ENCODE data around the gene MPND. TPM values are rescaled to one million over a fixed set of nuclear protein-coding genes. Genes with fewer than 3 reads are reported as not detected.

MPND gene
- total RNA-seq, 1 donor from 2014 or later: 3.9 TPM

DNA sequence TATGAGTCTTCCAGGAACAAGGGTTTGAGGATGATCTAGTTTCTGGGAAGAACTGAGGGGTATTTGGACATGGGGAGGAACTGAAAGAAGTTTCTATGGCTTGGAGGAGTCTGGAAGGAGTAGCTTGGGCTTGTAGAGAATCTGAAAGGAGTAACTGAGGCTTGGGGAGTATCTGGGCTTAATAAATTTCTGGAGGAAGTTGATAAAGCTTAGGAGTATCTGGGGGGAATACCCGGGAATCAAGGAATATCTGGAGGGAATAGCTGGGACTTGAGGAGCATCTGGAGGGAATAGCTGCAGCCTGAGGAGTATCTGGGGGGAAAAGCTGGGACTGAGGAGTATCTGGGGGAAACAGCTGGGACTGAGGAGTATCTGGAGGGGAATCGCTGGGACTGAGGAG, 22.9 kb upstream of the MPND start:
- TF ChIP-seq, protein P1, sequence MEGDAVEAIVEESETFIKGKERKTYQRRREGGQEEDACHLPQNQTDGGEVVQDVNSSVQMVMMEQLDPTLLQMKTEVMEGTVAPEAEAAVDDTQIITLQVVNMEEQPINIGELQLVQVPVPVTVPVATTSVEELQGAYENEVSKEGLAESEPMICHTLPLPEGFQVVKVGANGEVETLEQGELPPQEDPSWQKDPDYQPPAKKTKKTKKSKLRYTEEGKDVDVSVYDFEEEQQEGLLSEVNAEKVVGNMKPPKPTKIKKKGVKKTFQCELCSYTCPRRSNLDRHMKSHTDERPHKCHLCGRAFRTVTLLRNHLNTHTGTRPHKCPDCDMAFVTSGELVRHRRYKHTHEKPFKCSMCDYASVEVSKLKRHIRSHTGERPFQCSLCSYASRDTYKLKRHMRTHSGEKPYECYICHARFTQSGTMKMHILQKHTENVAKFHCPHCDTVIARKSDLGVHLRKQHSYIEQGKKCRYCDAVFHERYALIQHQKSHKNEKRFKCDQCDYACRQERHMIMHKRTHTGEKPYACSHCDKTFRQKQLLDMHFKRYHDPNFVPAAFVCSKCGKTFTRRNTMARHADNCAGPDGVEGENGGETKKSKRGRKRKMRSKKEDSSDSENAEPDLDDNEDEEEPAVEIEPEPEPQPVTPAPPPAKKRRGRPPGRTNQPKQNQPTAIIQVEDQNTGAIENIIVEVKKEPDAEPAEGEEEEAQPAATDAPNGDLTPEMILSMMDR (conservative IDR thresholded peaks at IDR 0.05; ENCODE audit: low read depth, low read length): no peak

DNA sequence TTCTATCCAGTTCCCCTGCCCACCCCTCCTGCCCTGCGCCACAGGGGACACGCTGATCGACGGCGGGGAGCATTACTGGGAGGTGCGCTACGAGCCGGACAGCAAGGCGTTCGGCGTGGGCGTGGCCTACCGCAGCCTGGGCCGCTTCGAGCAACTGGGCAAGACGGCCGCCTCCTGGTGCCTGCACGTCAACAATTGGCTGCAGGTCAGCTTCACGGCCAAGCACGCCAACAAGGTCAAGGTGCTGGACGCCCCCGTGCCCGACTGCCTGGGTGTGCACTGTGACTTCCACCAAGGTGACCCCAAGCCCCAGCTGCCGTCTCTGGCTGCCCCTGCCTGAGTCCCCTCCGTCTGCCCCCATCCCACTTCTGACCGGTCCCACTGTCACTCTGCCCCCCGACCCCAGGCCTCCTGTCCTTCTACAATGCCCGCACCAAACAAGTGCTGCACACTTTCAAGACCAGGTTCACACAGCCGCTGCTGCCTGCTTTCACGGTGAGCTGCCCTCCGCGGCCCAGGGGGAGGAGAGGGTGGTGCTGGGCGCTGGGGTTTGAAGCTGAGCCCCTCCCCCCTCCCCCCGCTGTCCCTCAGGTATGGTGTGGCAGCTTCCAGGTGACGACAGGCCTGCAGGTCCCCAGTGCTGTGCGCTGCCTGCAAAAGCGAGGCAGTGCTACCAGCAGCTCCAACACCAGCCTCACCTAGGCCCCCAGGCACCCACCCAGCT, 20.3 kb upstream of the MPND start:
- TF ChIP-seq, protein P1 (conservative IDR thresholded peaks at IDR 0.05; ENCODE audit: low read depth, low read length): no peak
- no peak overlapping the region for H3K4me3 ChIP-seq (ENCODE audit: low read depth, low read length)
- no peak for DNase-seq (ENCODE audit: low read depth)

More for the DNA sequence above, 22.9 kb upstream of the MPND start:
- no peak for DNase-seq (ENCODE audit: low read depth)
- no peak overlapping the region for H3K4me3 ChIP-seq (ENCODE audit: low read depth, low read length)

DNA sequence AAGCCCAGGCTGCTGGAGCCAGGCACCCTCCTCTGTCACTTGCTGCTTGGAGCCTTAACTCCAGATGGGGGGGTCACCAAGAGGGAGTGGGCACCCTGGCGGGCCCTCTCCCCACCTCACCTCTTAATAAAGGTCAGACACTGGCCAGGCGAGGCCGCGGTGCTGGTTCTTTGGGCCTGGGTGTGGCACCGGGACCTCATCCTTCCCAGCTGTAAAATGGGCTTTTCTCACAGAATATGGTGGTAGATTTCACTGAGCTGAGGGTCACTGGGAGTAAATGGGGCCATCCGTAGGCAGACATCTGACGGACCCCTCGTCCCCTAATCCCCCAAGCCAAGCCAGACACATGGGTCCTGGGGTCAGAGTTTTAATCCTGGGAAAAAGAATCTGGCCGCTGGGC, 19.7 kb upstream of the MPND start:
- no peak for DNase-seq (ENCODE audit: low read depth)
- no peak overlapping the region for H3K4me3 ChIP-seq (ENCODE audit: low read depth, low read length)
- TF ChIP-seq, protein P1 (conservative IDR thresholded peaks at IDR 0.05; ENCODE audit: low read depth, low read length): no peak

DNA sequence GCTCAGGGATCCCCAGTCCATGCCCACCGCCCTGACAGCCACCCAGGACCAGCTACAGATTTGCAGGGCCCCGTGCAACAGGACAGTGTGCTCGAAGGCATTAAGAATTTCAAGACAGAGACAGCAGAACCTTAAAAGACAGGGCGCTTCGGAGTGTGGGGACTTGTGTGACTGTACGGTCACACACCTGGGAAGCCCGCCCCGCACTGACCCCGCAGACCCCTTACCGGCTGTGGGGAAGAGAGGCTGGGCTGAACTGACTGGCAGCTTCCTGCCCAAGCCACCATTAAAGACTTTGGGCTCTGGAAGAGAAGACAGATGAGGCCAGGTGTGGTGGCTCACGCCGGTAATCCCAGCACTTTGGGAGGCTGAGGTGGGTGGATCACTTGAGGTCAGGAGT, 19.1 kb upstream of the MPND start:
- TF ChIP-seq, protein P1 (conservative IDR thresholded peaks at IDR 0.05; ENCODE audit: low read depth, low read length): no peak
- DNase-seq (ENCODE audit: low read depth): no peak
- H3K4me3 ChIP-seq (ENCODE audit: low read depth, low read length): no peak overlapping the region

DNA sequence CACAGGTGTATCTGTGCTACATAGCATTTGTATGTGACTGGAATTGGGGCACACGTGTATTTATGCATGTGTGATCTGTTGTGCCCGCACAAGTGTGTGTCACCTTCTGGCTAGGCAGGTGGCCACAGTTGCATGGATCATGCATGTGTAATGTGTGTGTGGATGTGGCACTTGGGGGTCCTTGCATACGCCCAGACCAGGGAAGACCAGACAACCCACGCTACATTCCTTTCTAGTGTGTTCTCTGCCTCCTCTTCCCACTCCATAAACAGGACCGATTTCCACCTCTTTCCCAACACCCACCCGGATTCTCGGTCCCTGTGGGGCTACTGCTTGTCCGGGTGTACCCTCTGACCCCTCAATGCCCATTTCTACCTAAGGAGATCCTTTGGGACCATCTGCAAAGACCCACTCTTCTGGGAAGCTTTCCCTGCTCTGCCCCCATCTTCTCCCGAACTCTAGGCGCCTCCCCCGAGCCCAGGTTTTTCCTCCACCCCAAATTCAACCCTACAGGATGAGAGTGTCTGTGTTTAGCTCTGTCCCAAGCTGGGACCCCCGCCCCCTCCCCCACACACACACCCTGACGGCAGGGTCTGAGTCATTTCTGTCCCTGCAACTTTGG, 17.0 kb upstream of the MPND start:
- no peak for DNase-seq (ENCODE audit: low read depth)
- TF ChIP-seq, protein P1 (conservative IDR thresholded peaks at IDR 0.05; ENCODE audit: low read depth, low read length): no peak
- H3K4me3 ChIP-seq (ENCODE audit: low read depth, low read length): no peak overlapping the region

DNA sequence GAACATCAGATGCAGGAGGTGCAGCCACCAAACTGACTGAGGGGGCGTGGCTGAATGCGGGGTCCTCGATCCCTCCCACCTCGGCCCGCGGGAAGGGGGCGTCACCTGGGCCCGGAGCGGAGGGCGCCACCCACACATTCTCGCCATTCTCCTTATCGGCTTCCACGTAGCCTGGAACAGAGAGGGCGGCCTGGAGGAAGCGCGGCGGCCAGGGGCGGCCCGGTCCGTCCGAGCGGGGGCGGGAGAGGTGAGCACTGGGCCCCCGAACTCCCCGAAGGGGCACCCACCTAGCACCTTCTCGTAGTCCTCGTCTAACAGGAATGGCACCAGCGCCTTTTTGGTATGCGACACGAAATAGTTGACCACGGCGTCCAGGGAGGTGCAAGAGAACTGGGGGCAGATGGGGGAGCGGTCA, 16.5 kb upstream of the MPND start:
- DNase-seq (ENCODE audit: low read depth): no peak
- no peak overlapping the region for H3K4me3 ChIP-seq (ENCODE audit: low read depth, low read length)
- TF ChIP-seq, protein P1 (conservative IDR thresholded peaks at IDR 0.05; ENCODE audit: low read depth, low read length): no peak
